GM21786 (cell line): Measurements from ENCODE around the gene C1QTNF8.

Experiments used
- ATAC-seq: cut with Tn5 transposase; IDR thresholded peaks from one replicate; pipeline ENCODE4 v1.9.1; 2021; ENCODE audit not compliant: unreplicated experiment

Gene C1QTNF8

GRCh38 chr16:1063728-1064127 lies 32.3 kb downstream of the C1QTNF8 start:
- no peak for ATAC-seq

GRCh38 chr16:1062895-1063294 lies 33.1 kb downstream of the C1QTNF8 start:
- ATAC-seq: no peak

GRCh38 chr16:1061769-1062505 lies 34.1 kb downstream of the C1QTNF8 start:
- no peak for ATAC-seq

- no peak for ATAC-seq
These were observed 35.4 kb downstream of the C1QTNF8 start for GRCh38 chr16:1060416-1061340.

GRCh38 chr16:1059310-1059709 lies 36.7 kb downstream of the C1QTNF8 start:
- no peak for ATAC-seq

GRCh38 chr16:1058216-1058615 lies 37.8 kb downstream of the C1QTNF8 start:
- ATAC-seq: no peak

GRCh38 chr16:1057252-1057932 lies 38.7 kb downstream of the C1QTNF8 start:
- no peak for ATAC-seq

GRCh38 chr16:1056196-1056595 lies 39.8 kb downstream of the C1QTNF8 start:
- no peak for ATAC-seq

- ATAC-seq: no peak
These were observed 40.5 kb downstream of the C1QTNF8 start for GRCh38 chr16:1055557-1055924.

- no peak for ATAC-seq
These were observed 41.1 kb downstream of the C1QTNF8 start for GRCh38 chr16:1054660-1055556.

GRCh38 chr16:1053700-1054368 lies 42.2 kb downstream of the C1QTNF8 start:
- ATAC-seq: no peak

- no peak for ATAC-seq
These were observed 42.9 kb downstream of the C1QTNF8 start for GRCh38 chr16:1053121-1053521.

GRCh38 chr16:1052721-1053120 lies 43.3 kb downstream of the C1QTNF8 start:
- no peak for ATAC-seq

GRCh38 chr16:1051446-1051845 lies 44.6 kb downstream of the C1QTNF8 start:
- no peak for ATAC-seq

- ATAC-seq: no peak
These were observed 45.1 kb downstream of the C1QTNF8 start for GRCh38 chr16:1050921-1051320.

GRCh38 chr16:1050516-1050915 lies 45.5 kb downstream of the C1QTNF8 start:
- ATAC-seq: no peak

GRCh38 chr16:1049976-1050247 lies 46.1 kb downstream of the C1QTNF8 start:
- no peak for ATAC-seq

- ATAC-seq: no peak
These were observed 46.7 kb downstream of the C1QTNF8 start for GRCh38 chr16:1049113-1049975.

GRCh38 chr16:1048442-1049112 lies 47.5 kb downstream of the C1QTNF8 start:
- no peak for ATAC-seq
